Activated naive CD4-positive, alpha-beta T cell treated with anti-CD3 and anti-CD28 coated beads, Interleukin-2, amount 10 ng/mL, durations not matched to agents 7 days and 5 days (primary cell): ENCODE results near the gene SNTB2.
"Not testable (repeated sequence)": the region's sequence is repeated elsewhere in the genome, so short reads cannot be mapped to it uniquely, and the experiment has no call there.

ENCODE experiments used
- CTCF ChIA-PET: fragments of 350-600 bp; sonication (Branson Sonifier 250); formaldehyde crosslinking; loops from one replicate; lab custom pipeline; 2021; ENCODE audit warnings: antibody characterized with exemption; lab: Charles Lee
- DNase-seq: peaks from one replicate; pipeline ENCODE4 v3.0.0-alpha.2; 2020
- H3K27ac Mint-ChIP-seq: one replicate; pipeline ENCODE4 v1.8.0; 2021; ENCODE audit warnings: mild to moderate bottlenecking, moderate library complexity, mixed read lengths
- H3K27me3 Mint-ChIP-seq: one replicate; pipeline ENCODE4 v1.8.0; 2021; ENCODE audit warnings: mild to moderate bottlenecking, mixed read lengths
- H3K36me3 Mint-ChIP-seq: one replicate; pipeline ENCODE4 v1.8.0; 2021; ENCODE audit warnings: mixed read lengths
- H3K4me1 Mint-ChIP-seq: one replicate; pipeline ENCODE4 v1.8.0; 2021; ENCODE audit warnings: mixed read lengths
- H3K4me3 Mint-ChIP-seq: one replicate; pipeline ENCODE4 v1.8.0; 2021; ENCODE audit warnings: mild to moderate bottlenecking, moderate library complexity, mixed read lengths
- H3K9me3 Mint-ChIP-seq: one replicate; pipeline ENCODE4 v1.8.0; 2021; ENCODE audit warnings: mixed read lengths

SNTB2 gene

DNA sequence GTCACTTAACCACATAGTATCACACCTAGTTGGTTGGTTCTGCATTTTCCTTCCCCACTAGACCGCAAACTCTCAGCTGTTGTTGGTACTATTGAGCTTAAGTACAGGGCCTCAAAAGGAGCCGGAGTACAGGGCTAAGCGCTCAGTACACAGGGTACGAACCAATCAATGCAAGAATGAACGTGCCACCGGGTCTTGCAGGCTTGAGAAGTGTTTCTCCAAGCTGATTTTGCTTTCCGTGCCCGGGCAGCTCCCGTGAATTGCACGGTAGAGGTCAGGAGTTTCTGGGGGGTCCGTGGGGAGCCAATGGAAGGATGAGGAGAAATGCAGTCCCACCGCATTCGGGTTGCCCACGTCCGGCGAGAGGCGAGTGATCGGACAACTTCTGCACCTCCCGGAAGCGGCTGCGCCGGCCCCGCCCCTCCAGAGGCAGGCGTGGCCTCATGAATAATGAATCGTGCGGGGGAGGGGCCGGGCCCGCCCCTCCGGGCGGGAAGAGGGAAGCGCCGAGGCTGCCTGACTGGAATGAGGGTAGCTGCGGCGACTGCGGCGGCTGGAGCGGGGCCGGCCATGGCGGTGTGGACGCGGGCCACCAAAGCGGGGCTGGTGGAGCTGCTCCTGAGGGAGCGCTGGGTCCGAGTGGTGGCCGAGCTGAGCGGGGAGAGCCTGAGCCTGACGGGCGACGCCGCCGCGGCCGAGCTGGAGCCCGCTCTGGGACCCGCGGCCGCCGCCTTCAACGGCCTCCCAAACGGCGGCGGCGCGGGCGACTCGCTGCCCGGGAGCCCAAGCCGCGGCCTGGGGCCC, at the start of gene SNTB2:
TSS of gene SNTB2 (plus strand) at position 523 of the 804 bp plus-strand sequence. CDS start at position 526, 3 bp downstream.
- H3K36me3 Mint-ChIP-seq, result peaks cover 4% of the 10 kb centered on the region
- peaks cover 4% of the 10 kb centered on the region for H3K27me3 Mint-ChIP-seq
- H3K4me1 Mint-ChIP-seq, result peaks cover 48% of the 10 kb centered on the region
- H3K4me3 Mint-ChIP-seq, result peak within 1 kb of the TSS; percentile 95
- CTCF ChIA-PET, result interaction anchor here (0.6 to 2.0 kb wide), 4 partner anchors 20 to 99 kb away, joined by 3 to 9 read pairs (median 6); no protein-coding TSS in a partner anchor
- peak; percentile 92 for DNase-seq
- no peaks in the 10 kb centered on the region for H3K9me3 Mint-ChIP-seq
- H3K27ac Mint-ChIP-seq, result peak within 1 kb of the TSS; percentile 100

DNA sequence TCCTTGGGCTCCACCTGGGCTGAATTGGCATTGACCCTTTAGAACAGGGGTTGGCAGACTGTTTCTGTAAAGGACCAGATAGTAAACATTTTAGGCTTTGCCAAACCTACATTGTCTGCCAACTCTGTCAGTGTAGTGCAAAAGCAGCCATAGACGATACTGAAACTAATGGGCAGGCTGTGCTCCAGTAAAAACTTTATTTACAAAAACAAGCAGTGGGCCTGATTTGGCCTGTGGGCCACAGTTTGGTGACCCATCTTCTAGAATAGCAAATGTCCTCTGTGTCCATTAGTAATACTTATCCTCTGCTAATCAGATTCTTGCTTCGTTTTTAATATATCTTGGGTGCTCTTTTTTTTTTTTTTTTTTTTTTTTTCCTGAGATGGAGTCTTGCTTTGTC, 48.4 kb upstream of the SNTB2 start:
- no peak overlapping the region for H3K27ac Mint-ChIP-seq
- no peak for DNase-seq
- no peaks in the 10 kb centered on the region for H3K27me3 Mint-ChIP-seq
- peaks cover 20% of the 10 kb centered on the region for H3K4me1 Mint-ChIP-seq
- peaks cover 45% of the 10 kb centered on the region for H3K36me3 Mint-ChIP-seq
- H3K4me3 Mint-ChIP-seq, result no peak overlapping the region
- H3K9me3 Mint-ChIP-seq, result no peaks in the 10 kb centered on the region
- CTCF ChIA-PET, result interaction anchor here (0.6 kb wide), 1 partner anchor 12 kb away, joined by 3 read pairs; no protein-coding TSS in a partner anchor

DNA sequence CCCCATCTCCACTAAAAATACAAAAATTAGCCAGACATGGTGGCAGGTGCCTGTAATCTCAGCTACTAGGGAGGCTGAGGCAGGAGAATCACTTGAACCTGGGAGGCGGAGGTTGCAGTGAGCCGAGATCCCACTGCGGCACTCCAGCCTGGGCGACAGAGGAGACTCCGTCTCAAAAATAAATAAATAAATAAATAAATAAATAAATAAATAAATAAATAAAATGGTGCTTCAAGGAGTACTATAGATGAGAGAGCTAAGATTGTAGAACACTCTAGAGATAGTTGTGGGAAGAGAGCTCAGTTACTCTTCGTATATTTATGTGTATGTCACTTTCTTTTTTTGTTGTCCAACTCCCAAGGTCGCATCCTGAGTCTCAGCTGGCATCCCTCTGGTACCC, 47.5 kb upstream of the SNTB2 start:
- H3K27ac Mint-ChIP-seq, H3K27me3 Mint-ChIP-seq, CTCF ChIA-PET, H3K4me3 Mint-ChIP-seq, DNase-seq, H3K9me3 Mint-ChIP-seq: not testable (repeated sequence)
- Mint-ChIP-seq H3K36me3 (peaks cover 42% of the 10 kb centered on the region), H3K4me1 (peaks cover 12% of the 10 kb centered on the region)

- DNase-seq, result no peak
- Mint-ChIP-seq H3K27ac (no peak overlapping the region), H3K4me3 (no peak overlapping the region), H3K4me1 (peaks cover 5% of the 10 kb centered on the region), H3K27me3 (no peaks in the 10 kb centered on the region), H3K9me3 (no peaks in the 10 kb centered on the region), H3K36me3 (peaks cover 47% of the 10 kb centered on the region)
- CTCF ChIA-PET, result interaction anchor here (0.6 kb wide), 1 partner anchor 17 kb away, joined by 3 read pairs; no protein-coding TSS in a partner anchor
Observed at GRCh38 chr16:69141014-69141413, 46.0 kb upstream of the SNTB2 start.

DNA sequence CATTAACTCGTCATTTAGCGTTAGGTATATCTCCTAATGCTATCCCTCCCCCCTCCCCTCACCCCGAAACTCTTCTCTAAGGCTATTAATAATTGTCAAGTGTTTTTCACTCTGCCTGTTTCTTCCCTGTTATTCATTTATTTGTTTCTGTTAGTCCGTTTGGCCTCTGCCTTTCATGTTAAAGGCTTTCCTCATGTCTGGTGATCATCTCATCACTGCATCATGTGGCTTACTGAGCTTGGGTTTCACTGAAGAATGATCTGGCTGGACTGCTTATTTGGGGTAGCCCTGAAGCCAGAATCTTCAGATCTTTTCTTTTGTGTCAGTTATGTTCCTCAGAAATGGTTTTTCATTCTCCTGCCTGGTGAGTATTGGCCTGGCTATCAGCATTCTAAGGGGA, 45.0 kb upstream of the SNTB2 start:
- Mint-ChIP-seq H3K4me1 (no peaks in the 10 kb centered on the region), H3K27me3 (no peaks in the 10 kb centered on the region), H3K36me3 (peaks cover 51% of the 10 kb centered on the region), H3K27ac (no peak overlapping the region), H3K9me3 (no peaks in the 10 kb centered on the region), H3K4me3 (no peak overlapping the region)
- DNase-seq, result no peak
- CTCF ChIA-PET, result no interaction called here

DNA sequence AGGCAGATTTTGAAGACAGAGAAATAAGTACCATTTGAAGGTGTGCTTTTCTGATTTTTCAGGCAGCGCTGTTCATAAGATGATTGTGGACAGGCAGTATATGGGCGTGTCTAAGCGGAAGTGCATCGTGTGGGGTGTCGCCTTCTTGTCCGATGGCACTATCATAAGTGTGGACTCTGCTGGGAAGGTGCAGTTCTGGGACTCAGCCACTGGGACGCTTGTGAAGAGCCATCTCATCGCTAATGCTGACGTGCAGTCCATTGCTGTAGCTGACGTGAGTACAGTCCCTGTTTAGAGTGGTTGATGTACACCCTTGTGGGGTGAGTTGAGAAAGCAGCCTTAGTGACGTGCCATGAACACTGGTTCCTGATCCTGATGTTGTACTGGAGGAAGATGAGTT, 43.8 kb upstream of the SNTB2 start:
- Mint-ChIP-seq H3K4me3 (no peak overlapping the region), H3K27me3 (no peaks in the 10 kb centered on the region), H3K27ac (no peak overlapping the region), H3K9me3 (no peaks in the 10 kb centered on the region), H3K4me1 (no peaks in the 10 kb centered on the region), H3K36me3 (peaks cover 49% of the 10 kb centered on the region)
- no peak for DNase-seq
- CTCF ChIA-PET, result interaction anchor here (0.7 kb wide), 1 partner anchor 8 kb away, joined by 3 read pairs; no protein-coding TSS in a partner anchor

DNA sequence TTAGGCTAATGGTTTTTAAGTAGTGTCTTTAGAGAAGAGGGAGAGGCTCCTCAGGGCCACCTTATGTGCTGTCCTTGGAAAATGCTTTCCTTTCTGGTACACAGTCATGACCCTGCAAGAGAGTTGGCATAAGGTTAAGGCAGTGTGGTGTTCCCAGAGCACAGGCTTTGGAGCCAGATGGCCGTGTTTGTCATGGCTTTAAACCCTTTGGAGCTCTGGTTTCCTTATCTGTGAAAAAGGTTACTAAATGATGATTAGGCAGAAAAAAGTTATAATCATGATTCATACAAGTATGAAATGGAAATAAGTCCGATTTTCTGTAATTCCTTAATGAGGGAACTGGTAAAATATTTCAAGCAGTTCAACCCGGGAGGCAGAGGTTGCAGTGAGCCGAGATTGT, 41.3 kb upstream of the SNTB2 start:
- Mint-ChIP-seq H3K36me3 (peaks cover 38% of the 10 kb centered on the region), H3K27ac (no peak overlapping the region), H3K4me3 (no peak overlapping the region), H3K9me3 (no peaks in the 10 kb centered on the region), H3K27me3 (no peaks in the 10 kb centered on the region), H3K4me1 (no peaks in the 10 kb centered on the region)
- DNase-seq, result no peak
- CTCF ChIA-PET, result no interaction called here

GRCh38 chr16:69149621-69150020, 37.3 kb upstream of the SNTB2 start:
- H3K27me3 Mint-ChIP-seq, DNase-seq, H3K4me1 Mint-ChIP-seq, H3K9me3 Mint-ChIP-seq, H3K27ac Mint-ChIP-seq, H3K4me3 Mint-ChIP-seq: not testable (repeated sequence)
- H3K36me3 Mint-ChIP-seq, result peaks cover 41% of the 10 kb centered on the region
- CTCF ChIA-PET, result interaction anchor here (0.7 to 5.3 kb wide), 10 partner anchors 11 to 138 kb away, joined by 3 to 119 read pairs (median 4); no protein-coding TSS in a partner anchor

- CTCF ChIA-PET, result interaction anchor here (0.6 to 5.3 kb wide), 16 partner anchors 12 to 252 kb away, joined by 3 to 119 read pairs (median 4); no protein-coding TSS in a partner anchor
- peak; percentile 70 for DNase-seq
- Mint-ChIP-seq H3K4me3 (no peak overlapping the region), H3K4me1 (no peaks in the 10 kb centered on the region), H3K9me3 (no peaks in the 10 kb centered on the region), H3K27me3 (no peaks in the 10 kb centered on the region), H3K27ac (no peak overlapping the region), H3K36me3 (peaks cover 43% of the 10 kb centered on the region)
Observed at GRCh38 chr16:69150146-69150865, 36.7 kb upstream of the SNTB2 start.

GRCh38 chr16:69157196-69157595, 29.8 kb upstream of the SNTB2 start:
- DNase-seq, result no peak
- CTCF ChIA-PET, result interaction anchor here (1.1 to 2.0 kb wide), 3 partner anchors 129 to 155 kb away, joined by 3 to 11 read pairs (median 4); no protein-coding TSS in a partner anchor
- Mint-ChIP-seq H3K27ac (no peak overlapping the region), H3K4me3 (no peak overlapping the region), H3K4me1 (no peaks in the 10 kb centered on the region), H3K36me3 (peaks cover 47% of the 10 kb centered on the region), H3K27me3 (no peaks in the 10 kb centered on the region), H3K9me3 (no peaks in the 10 kb centered on the region)

- no peaks in the 10 kb centered on the region for H3K27me3 Mint-ChIP-seq
- no peaks in the 10 kb centered on the region for H3K9me3 Mint-ChIP-seq
- H3K4me3 Mint-ChIP-seq, result no peak overlapping the region
- no peak for DNase-seq
- CTCF ChIA-PET, result no interaction called here
- peaks cover 40% of the 10 kb centered on the region for H3K36me3 Mint-ChIP-seq
- peaks cover under 1% of the 10 kb centered on the region for H3K4me1 Mint-ChIP-seq
- H3K27ac Mint-ChIP-seq, result no peak overlapping the region
Observed at GRCh38 chr16:69160192-69160591, 26.8 kb upstream of the SNTB2 start.

GRCh38 chr16:69165584-69165983, 21.4 kb upstream of the SNTB2 start:
- H3K27me3 Mint-ChIP-seq, result no peaks in the 10 kb centered on the region
- CTCF ChIA-PET, result interaction anchor here (0.5 to 3.2 kb wide), 4 partner anchors 11 to 121 kb away, joined by 3 to 19 read pairs (median 8); no protein-coding TSS in a partner anchor
- no peak for DNase-seq
- H3K4me1 Mint-ChIP-seq, result peaks cover 27% of the 10 kb centered on the region
- H3K4me3 Mint-ChIP-seq, result no peak overlapping the region
- peaks cover 44% of the 10 kb centered on the region for H3K36me3 Mint-ChIP-seq
- no peak overlapping the region for H3K27ac Mint-ChIP-seq
- H3K9me3 Mint-ChIP-seq, result no peaks in the 10 kb centered on the region

- peaks cover 42% of the 10 kb centered on the region for H3K36me3 Mint-ChIP-seq
- H3K4me1 Mint-ChIP-seq, result peaks cover 27% of the 10 kb centered on the region
- H3K4me3 Mint-ChIP-seq, result no peak overlapping the region
Observed at GRCh38 chr16:69166221-69166833, 20.6 kb upstream of the SNTB2 start.

More at GRCh38 chr16:69166221-69166833, 20.6 kb upstream of the SNTB2 start:
- H3K27me3 Mint-ChIP-seq, result no peaks in the 10 kb centered on the region
- no peaks in the 10 kb centered on the region for H3K9me3 Mint-ChIP-seq
- CTCF ChIA-PET, result interaction anchor here (0.5 to 3.2 kb wide), 8 partner anchors 12 to 120 kb away, joined by 3 to 19 read pairs (median 4); no protein-coding TSS in a partner anchor
- H3K27ac Mint-ChIP-seq, result peak overlapping the region; percentile 82
- peak; percentile 69 for DNase-seq
